ENCODE measurements around the gene HMOX2. TPM values are rescaled to one million over a fixed set of nuclear protein-coding genes. Genes with fewer than 3 reads are reported as not detected.

Gene HMOX2
- total and polyA plus RNA-seq, 3 donors from 2014 or later = 67.3 to 216 (median 92.0) TPM

DNA sequence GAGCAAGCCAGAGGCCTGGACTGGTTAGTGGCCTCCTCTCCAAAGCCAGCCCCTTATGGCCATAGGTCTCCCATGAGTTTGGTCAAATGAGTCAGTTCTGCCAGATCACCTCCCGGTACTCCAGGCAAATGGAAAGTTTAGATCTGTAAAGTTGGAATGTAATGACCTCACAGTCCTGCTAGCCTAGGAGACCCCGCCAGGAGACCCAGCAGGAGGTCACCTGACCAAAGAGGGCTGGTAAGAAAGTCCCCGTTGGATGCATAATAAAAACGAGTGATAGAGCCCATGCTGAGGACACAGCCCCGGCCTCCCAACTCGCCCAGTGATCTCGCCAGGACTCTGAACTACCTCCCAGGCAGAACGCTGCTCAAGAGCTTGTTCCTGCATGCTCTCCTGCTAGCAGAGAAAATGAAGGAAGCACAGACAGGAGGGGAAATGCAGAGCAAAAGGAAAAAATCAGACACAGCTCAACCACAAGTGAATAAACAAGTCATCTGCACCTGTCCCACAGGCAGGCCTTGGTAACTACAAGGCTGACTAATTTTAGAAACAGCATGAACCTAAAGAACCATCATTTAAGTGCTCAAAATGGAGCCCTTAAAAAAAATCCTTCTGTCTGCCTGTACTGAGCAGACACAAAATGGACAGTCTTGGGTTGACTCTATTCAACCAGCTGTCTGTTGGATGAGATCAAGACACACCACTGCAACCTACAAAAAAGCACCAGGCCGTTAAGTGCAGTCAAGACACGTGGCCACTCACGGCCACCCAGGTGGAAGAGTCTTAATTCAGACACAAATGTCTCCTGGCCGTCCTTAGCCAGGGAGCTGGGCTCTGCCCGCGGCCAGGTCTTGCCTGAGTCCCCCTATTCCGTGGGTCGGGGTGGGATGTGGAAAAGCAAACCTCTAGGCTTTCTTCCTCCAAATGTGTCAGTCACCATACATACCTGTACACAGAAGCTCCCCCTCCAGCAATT, 53.2 kb downstream of the HMOX2 start:
- WGBS, 2 donors = 68 to 71% methylated on average over 16 of the region's 16 CpGs
- H3K4me3 ChIP-seq = no peak overlapping the region
- no peak for TF ChIP-seq POLR2A (IDR thresholded peaks at IDR 0.05)
- TF ChIP-seq, protein P1, sequence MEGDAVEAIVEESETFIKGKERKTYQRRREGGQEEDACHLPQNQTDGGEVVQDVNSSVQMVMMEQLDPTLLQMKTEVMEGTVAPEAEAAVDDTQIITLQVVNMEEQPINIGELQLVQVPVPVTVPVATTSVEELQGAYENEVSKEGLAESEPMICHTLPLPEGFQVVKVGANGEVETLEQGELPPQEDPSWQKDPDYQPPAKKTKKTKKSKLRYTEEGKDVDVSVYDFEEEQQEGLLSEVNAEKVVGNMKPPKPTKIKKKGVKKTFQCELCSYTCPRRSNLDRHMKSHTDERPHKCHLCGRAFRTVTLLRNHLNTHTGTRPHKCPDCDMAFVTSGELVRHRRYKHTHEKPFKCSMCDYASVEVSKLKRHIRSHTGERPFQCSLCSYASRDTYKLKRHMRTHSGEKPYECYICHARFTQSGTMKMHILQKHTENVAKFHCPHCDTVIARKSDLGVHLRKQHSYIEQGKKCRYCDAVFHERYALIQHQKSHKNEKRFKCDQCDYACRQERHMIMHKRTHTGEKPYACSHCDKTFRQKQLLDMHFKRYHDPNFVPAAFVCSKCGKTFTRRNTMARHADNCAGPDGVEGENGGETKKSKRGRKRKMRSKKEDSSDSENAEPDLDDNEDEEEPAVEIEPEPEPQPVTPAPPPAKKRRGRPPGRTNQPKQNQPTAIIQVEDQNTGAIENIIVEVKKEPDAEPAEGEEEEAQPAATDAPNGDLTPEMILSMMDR (IDR thresholded peaks at IDR 0.05) = peak in 1 of 3 experiments; percentile 9
- intact Hi-C loops (cut with DNase I; ENCODE audit: low total_unique reads) = no loop called here
- no peak overlapping the region for H3K27ac ChIP-seq
- no peaks in the 10 kb centered on the region for H3K27me3 ChIP-seq
- H3K36me3 ChIP-seq (ENCODE audit: low read depth, missing control alignments) = no peaks in the 10 kb centered on the region
- H3K9me3 ChIP-seq = no peaks in the 10 kb centered on the region
- no peak for DNase-seq
- peaks cover 4% of the 10 kb centered on the region for H3K4me1 ChIP-seq

DNA sequence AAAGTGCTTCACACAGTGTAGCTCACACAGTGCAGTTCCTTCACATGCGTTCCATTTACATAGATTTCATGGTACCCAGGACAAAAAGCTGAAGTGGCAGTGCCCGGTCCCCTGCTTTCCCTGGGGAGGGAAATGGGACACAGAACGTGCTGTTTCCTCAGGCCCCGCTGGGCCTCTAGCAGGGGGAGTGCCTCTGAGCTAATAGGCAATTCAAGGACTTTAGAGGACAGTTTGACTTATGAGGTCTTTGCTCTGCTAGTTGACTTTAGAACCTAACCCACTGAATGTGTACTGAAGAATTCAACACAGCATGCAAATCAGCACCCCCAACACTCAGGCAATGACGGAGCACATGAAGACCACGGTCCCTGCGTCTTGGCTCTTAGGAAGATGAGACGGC, 55.6 kb downstream of the HMOX2 start:
- intact Hi-C loops (cut with DNase I; ENCODE audit: low total_unique reads) = no loop called here
- WGBS, 2 donors = 79 to 84% methylated on average over 8 of the region's 8 CpGs
- Histone ChIP-seq H3K36me3 (ENCODE audit: low read depth, missing control alignments) (no peaks in the 10 kb centered on the region), H3K27ac (no peak overlapping the region), H3K9me3 (no peaks in the 10 kb centered on the region), H3K4me3 (no peak overlapping the region), H3K4me1 (peaks cover 4% of the 10 kb centered on the region), H3K27me3 (no peaks in the 10 kb centered on the region)
- TF ChIP-seq, protein P1 (IDR thresholded peaks at IDR 0.05) = no peak
- no peak for TF ChIP-seq POLR2A (IDR thresholded peaks at IDR 0.05)
- DNase-seq = no peak

DNA sequence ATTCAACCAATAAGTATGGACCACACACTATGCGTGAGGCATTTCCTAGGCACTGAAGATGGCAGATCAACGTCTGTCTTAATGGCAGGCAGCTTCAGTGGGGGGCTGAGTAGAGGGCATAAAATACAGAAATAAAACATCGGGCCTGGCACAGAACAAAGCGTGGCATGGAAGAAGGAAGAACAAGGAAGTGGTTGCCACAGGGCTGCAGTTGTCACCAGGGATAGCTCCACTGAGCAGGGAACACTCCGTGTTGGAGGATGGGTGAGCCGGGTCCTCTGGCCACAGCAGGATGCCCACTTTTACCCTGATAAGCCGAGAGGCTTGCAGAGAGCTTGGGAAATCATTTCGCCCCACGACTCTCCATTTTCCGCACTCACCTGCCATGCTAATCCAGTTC, 56.0 kb downstream of the HMOX2 start:
- Histone ChIP-seq H3K9me3 (no peaks in the 10 kb centered on the region), H3K27me3 (no peaks in the 10 kb centered on the region), H3K27ac (no peak overlapping the region), H3K4me1 (peaks cover 6% of the 10 kb centered on the region), H3K36me3 (ENCODE audit: low read depth, missing control alignments) (no peaks in the 10 kb centered on the region), H3K4me3 (no peak overlapping the region)
- TF ChIP-seq, protein P1 (IDR thresholded peaks at IDR 0.05) = no peak
- no peak for TF ChIP-seq POLR2A (IDR thresholded peaks at IDR 0.05)
- 81 to 93% methylated on average over 9 to 10 of the region's 10 CpGs for WGBS, 2 donors
- intact Hi-C loops (cut with DNase I; ENCODE audit: low total_unique reads) = no loop called here
- DNase-seq = no peak

DNA sequence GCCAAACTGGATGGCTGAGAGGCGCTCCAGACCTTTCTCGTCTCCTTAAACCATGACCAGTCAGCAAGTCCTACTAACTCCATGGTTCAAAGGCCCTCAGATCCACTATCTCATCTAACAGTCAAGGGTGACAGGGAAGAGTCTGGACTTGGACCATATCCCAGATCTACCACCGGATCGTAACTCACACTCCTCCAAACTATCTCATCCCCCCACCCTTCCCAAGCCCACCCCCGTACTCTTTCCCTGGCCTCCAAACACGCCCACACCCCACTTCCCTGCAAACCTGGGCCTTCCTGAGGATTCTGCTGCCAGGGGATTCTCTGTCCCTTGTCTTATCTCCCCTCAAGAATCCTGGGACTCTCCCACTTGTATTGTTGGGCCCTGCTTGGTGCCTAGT, 57.3 kb downstream of the HMOX2 start:
- TF ChIP-seq, protein P1 (IDR thresholded peaks at IDR 0.05) = no peak
- no peak for TF ChIP-seq POLR2A (IDR thresholded peaks at IDR 0.05)
- Histone ChIP-seq H3K27ac (no peak overlapping the region), H3K27me3 (no peaks in the 10 kb centered on the region), H3K4me3 (no peak overlapping the region), H3K4me1 (peaks cover 10% of the 10 kb centered on the region), H3K36me3 (ENCODE audit: low read depth, missing control alignments) (no peaks in the 10 kb centered on the region), H3K9me3 (no peaks in the 10 kb centered on the region)
- intact Hi-C loops (cut with DNase I; ENCODE audit: low total_unique reads) = no loop called here
- 75 to 93% methylated on average over 5 to 6 of the region's 6 CpGs for WGBS, 2 donors
- no peak for DNase-seq
